Stomach (tissue), 9 donors: ENCODE data around the gene CEP85L. TPM values are rescaled to one million over a fixed set of nuclear protein-coding genes. Genes with fewer than 3 reads are reported as not detected.

Experiments
- DNase-seq, 2 donors: peaks; one replicate each; pipeline versions ENCODE4 v3.0.0 to v3.0.0-alpha.2; 2013 to 2019
- H3K27ac ChIP-seq, 5 donors: fragments of 200-600 bp in 4 of 5; sonication (generic) in 4 of 5; one replicate each; pipeline ENCODE4 v1.5.1; 2013 to 2019; ENCODE audit warnings: mild to moderate bottlenecking in 1 of 5, moderate library complexity in 1 of 5
- H3K27me3 ChIP-seq, 3 donors: fragments of 200-600 bp; sonication (generic); one replicate each; pipeline ENCODE4 v1.5.1; 2017 to 2019; ENCODE audit warnings: mixed run types in 1 of 3
- H3K36me3 ChIP-seq, 4 donors: fragments of 200-600 bp; sonication (generic); 1 replicate in 3 of 4; 2 replicates in 1 of 4; pipeline ENCODE4 v1.5.1; 2016 to 2019
- H3K4me1 ChIP-seq, 4 donors: fragments of 200-600 bp; sonication (generic); one replicate each; pipeline ENCODE4 v1.5.1; 2016 to 2019
- H3K4me3 ChIP-seq, 4 donors: fragments of 200-600 bp; sonication (generic) in 3 of 4; one replicate each; pipeline ENCODE4 v1.5.1; 2016 to 2019; ENCODE audit warnings: mild to moderate bottlenecking in 1 of 4
- H3K9me3 ChIP-seq, 4 donors: fragments of 200-600 bp; sonication (generic); one replicate each; pipeline ENCODE4 v1.5.1; 2016 to 2019
- CTCF ChIP-seq, 7 experiments: fragments of 450-650 bp in 4 of 7; fragments of 200-600 bp in 3 of 7; sonication (generic) in 3 of 7; IDR thresholded peaks; one replicate each; pipeline ENCODE4 v1.5.1; 2016 to 2019; ENCODE audit warnings: antibody characterized with exemption in 7 of 7, control low read depth in 2 of 7, mild to moderate bottlenecking in 1 of 7
- EP300 ChIP-seq: sonication (generic); formaldehyde crosslinking; IDR thresholded peaks from one replicate; pipeline ENCODE4 v1.6.1; 2017; ENCODE audit warnings: antibody characterized with exemption
- POLR2A ChIP-seq, 4 donors: fragments of 450-650 bp; IDR thresholded peaks; one replicate each; pipeline ENCODE4 v1.6.1; 2016; ENCODE audit warnings: antibody characterized with exemption in 4 of 4, control low read depth in 2 of 4, mild to moderate bottlenecking in 1 of 4, moderate library complexity in 1 of 4
- POLR2AphosphoS5 ChIP-seq, 3 donors: sonication (generic); formaldehyde crosslinking; IDR thresholded peaks; one replicate each; pipeline ENCODE4 v1.6.1; 2016; ENCODE audit warnings: antibody characterized with exemption in 3 of 3
- WGBS, 5 donors: extraction: QIAGEN DNeasy Blood & Tissue Kit in 3 of 5; methylation state at CpG; one replicate each; pipeline versions ENCODE4 v1.1.5 to v1.1.7; 2013 to 2018; 5-methylcytosine and 5-hydroxymethylcytosine counted together
- intact Hi-C: fragments of 100-400 bp; cut with DNase I; formaldehyde crosslinking; loops from one replicate; pipeline ENCODE4 v1.15.1; 2023; ENCODE audit warnings: low total_unique reads
- polyA plus RNA-seq, 3 donors: library from polyadenylated mRNA; stranded (reverse); fragments of 200-250 nt; gene quantifications; one replicate each; pipeline ENCODE4 v1.2.3, GENCODE V29; 2013
- total RNA-seq, 5 donors: library from RNA; depleted of rRNA; stranded (reverse); fragments of >200 nt; gene quantifications; one replicate each; pipeline versions ENCODE4 v1.1.0 to v1.2.3, GENCODE V29; 2014 to 2016
- donor health status: healthy with polysubstance abuse.
- donor health status: Bipolar disorder and iron deficiency.
- donor health status: healthy.

The CEP85L gene
- total and polyA plus RNA-seq, 8 donors, result 1.5 to 67.7 (median 8.7) TPM

DNA sequence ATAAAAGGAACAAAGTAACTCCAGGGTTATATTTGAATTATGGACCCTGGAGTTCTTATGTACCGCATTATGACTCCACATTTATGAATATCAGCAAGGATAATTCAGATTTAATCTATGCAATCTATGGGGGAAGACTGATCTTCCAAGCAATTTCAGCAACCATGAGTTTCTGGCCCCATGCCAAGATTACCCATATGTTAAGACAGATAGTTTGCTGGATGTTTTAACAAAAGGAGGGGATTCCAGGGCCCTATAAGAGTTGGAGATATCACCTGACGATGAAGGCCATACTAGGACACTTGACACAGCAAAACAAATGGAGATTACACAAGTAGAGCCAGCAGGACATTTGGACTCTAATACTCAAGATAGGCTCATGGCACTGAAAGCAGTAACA is 149.2 kb downstream of the CEP85L start:
- Histone ChIP-seq H3K4me3 (no peak overlapping the region), H3K36me3 (peaks cover 0 to 22% (median 17%) of the 10 kb centered on the region in 4 donors), H3K27ac (no peak overlapping the region), H3K4me1 (peaks cover 0 to 4% (median 0%) of the 10 kb centered on the region in 4 donors), H3K9me3 (no peaks in the 10 kb centered on the region), H3K27me3 (no peaks in the 10 kb centered on the region)
- TF ChIP-seq CTCF (IDR thresholded peaks at IDR 0.05) (no peak), POLR2A (IDR thresholded peaks at IDR 0.05) (no peak), POLR2AphosphoS5 (IDR thresholded peaks at IDR 0.05) (no peak), EP300 (no peak)
- 67 to 96% (median 83%) methylated on average over 2 of the region's 2 CpGs for WGBS, 5 donors
- no peak for DNase-seq
- intact Hi-C loops, result loop anchor here (10.0 kb wide), 1 partner anchor 217 kb away; no protein-coding TSS in a partner anchor

DNA sequence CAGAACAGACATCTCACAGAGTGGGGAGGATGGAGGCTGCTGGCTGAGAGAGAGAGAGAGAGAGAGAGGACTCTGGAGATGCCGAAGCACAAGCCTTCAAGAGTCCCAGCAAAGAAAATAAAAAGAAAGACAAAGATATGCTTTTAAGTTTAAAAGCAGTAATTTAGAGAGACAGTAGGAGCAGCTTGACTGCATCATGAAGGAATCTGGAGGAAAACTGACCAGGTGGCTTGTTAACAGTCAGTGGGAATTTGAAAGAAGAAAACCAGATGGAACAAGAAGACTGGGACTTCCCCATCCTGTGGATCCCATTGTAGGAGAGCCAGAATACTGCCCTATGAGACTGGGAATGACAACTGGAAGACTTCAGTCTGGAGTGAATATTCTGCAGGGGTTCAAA is 149.6 kb downstream of the CEP85L start:
- DNase-seq, result peak in 1 of 2 donors; percentile 24
- TF ChIP-seq EP300 (no peak), POLR2AphosphoS5 (IDR thresholded peaks at IDR 0.05) (no peak), CTCF (IDR thresholded peaks at IDR 0.05) (no peak), POLR2A (IDR thresholded peaks at IDR 0.05) (no peak)
- no peak overlapping the region for H3K27ac ChIP-seq
- H3K27me3 ChIP-seq, result no peaks in the 10 kb centered on the region
- H3K9me3 ChIP-seq, result no peaks in the 10 kb centered on the region
- WGBS, 5 donors, result 85 to 100% (median 96%) methylated on average over 1 of the region's 1 CpG
- H3K4me3 ChIP-seq, result no peak overlapping the region
- intact Hi-C loops, result loop anchor here (10.0 kb wide), 1 partner anchor 217 kb away; no protein-coding TSS in a partner anchor
- H3K4me1 ChIP-seq, result peaks cover 0 to under 1% (median 0%) of the 10 kb centered on the region in 4 donors
- peaks cover 0 to 22% (median 17%) of the 10 kb centered on the region in 4 donors for H3K36me3 ChIP-seq

DNA sequence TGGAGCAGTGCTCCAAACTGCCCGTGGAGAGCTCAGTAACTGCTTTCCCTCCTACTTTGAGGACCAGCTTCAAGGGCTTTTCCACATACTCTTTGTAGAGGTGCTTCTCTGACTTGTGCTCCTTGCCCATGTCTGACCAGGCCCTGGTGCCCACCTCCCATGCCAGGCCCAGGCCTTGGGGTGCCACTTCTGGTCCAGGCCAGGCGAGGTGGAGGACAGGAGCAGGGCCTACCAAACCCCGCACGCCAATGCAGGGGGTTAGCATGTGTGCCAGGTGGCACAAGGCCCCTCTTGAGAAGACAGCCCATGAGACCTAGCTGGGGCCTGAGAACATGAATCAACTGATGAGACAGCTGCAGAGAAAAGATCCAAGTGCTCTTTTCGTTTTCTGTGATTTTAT is 150.3 kb downstream of the CEP85L start:
- 92 to 96% (median 94%) methylated on average over 5 of the region's 5 CpGs for WGBS, 5 donors
- DNase-seq, result no peak
- Histone ChIP-seq H3K36me3 (peaks cover 0 to 24% (median 18%) of the 10 kb centered on the region in 4 donors), H3K4me1 (no peaks in the 10 kb centered on the region), H3K9me3 (no peaks in the 10 kb centered on the region), H3K27ac (no peak overlapping the region), H3K4me3 (no peak overlapping the region), H3K27me3 (no peaks in the 10 kb centered on the region)
- TF ChIP-seq POLR2A (IDR thresholded peaks at IDR 0.05) (no peak), EP300 (no peak), CTCF (IDR thresholded peaks at IDR 0.05) (no peak), POLR2AphosphoS5 (IDR thresholded peaks at IDR 0.05) (no peak)
- intact Hi-C loops, result loop anchor here (10.0 kb wide), 1 partner anchor 216 kb away; no protein-coding TSS in a partner anchor

GRCh38 chr6:118500130-118501015 is 151.0 kb downstream of the CEP85L start:
- peaks cover 0 to 32% (median 25%) of the 10 kb centered on the region in 4 donors for H3K36me3 ChIP-seq
- H3K4me3 ChIP-seq, result no peak overlapping the region
- no peak for DNase-seq
- no peak for TF ChIP-seq CTCF (IDR thresholded peaks at IDR 0.05)
- no peak for TF ChIP-seq POLR2AphosphoS5 (IDR thresholded peaks at IDR 0.05)
- TF ChIP-seq POLR2A (IDR thresholded peaks at IDR 0.05), result no peak
- no peak for TF ChIP-seq EP300
- H3K4me1 ChIP-seq, result no peaks in the 10 kb centered on the region
- no peaks in the 10 kb centered on the region for H3K9me3 ChIP-seq
- no peak overlapping the region for H3K27ac ChIP-seq
- 87 to 98% (median 94%) methylated on average over 10 of the region's 10 CpGs for WGBS, 5 donors
- intact Hi-C loops, result loop anchor here (10.0 kb wide), 1 partner anchor 216 kb away; no protein-coding TSS in a partner anchor
- H3K27me3 ChIP-seq, result no peaks in the 10 kb centered on the region
